Measurements from ENCODE around the gene CXCL12.

Gene CXCL12

DNA sequence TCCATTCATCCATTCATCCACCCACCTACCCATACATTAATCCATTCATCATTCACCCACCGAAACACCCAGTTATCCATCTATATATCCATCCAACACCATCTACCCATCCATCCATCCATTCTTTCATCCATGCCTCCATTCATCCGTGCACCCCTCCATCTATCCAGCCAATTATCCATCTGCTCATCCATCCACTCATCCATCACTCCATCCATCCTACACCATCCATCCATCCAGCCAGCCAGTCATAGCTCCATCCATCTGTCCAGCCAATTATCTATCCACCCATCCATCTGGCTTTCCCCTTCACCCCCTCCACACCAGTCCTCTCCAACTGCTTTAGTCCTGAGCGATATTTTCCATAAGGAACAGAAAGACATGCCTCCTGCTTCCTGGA lies 7.5 kb upstream of the CXCL12 start:
- TF ChIP-seq, protein P1, sequence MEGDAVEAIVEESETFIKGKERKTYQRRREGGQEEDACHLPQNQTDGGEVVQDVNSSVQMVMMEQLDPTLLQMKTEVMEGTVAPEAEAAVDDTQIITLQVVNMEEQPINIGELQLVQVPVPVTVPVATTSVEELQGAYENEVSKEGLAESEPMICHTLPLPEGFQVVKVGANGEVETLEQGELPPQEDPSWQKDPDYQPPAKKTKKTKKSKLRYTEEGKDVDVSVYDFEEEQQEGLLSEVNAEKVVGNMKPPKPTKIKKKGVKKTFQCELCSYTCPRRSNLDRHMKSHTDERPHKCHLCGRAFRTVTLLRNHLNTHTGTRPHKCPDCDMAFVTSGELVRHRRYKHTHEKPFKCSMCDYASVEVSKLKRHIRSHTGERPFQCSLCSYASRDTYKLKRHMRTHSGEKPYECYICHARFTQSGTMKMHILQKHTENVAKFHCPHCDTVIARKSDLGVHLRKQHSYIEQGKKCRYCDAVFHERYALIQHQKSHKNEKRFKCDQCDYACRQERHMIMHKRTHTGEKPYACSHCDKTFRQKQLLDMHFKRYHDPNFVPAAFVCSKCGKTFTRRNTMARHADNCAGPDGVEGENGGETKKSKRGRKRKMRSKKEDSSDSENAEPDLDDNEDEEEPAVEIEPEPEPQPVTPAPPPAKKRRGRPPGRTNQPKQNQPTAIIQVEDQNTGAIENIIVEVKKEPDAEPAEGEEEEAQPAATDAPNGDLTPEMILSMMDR (IDR thresholded peaks at IDR 0.05; ENCODE audit: low read depth, low read length), result no peak
- no peak for DNase-seq (ENCODE audit: low read depth in 2 of 2)
- H3K4me3 ChIP-seq (replicated peaks in 1 of 2; ENCODE audit: low read depth in 2 of 2, low read length in 2 of 2), result no peak overlapping the region

DNA sequence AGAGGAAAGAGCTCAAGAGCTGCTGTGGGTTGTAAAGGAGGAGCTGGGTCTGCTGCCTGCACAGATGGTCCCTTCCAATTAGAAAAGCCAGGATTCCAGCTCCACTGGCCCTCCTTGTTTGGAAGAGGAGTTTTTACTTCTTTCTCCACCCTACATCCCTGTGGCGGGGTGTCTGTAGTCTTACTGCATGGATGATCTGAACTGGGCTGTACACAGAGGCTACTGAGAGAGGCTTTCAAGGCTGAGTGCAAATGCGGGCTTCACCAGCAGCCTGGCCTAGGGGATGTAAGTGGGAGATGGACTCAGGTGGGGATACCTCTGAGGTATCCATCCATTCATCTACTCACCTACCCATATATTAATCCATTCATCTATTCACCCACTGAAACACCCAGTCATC lies 7.1 kb upstream of the CXCL12 start:
- no peak for DNase-seq (ENCODE audit: low read depth in 2 of 2)
- TF ChIP-seq, protein P1 (IDR thresholded peaks at IDR 0.05; ENCODE audit: low read depth, low read length), result no peak
- no peak overlapping the region for H3K4me3 ChIP-seq (replicated peaks in 1 of 2; ENCODE audit: low read depth in 2 of 2, low read length in 2 of 2)

DNA sequence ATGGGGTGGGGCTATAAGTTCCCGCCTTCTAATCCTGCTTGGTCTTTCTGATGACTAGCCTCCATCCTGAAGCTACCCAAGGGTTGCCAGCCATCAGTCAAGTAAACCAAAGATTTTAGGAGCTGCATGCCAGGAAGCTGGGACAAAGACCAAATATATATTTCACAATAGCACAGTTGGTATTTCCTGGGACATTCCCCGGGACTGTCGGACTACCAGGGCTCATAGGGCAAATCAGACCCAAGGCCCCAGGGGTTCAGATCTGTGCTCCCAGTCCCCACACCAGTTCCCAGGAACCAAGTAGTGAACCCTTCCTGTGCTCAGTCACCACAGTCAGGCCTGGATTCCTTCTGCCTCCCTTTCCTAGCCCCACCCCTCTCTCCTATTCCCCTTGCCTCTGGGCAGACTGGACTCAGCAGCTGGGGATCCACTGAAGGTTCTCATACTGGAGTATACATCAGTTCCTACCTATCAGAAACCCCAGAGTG lies 5.7 kb upstream of the CXCL12 start:
- TF ChIP-seq, protein P1 (IDR thresholded peaks at IDR 0.05; ENCODE audit: low read depth, low read length), result no peak
- H3K4me3 ChIP-seq (replicated peaks in 1 of 2; ENCODE audit: low read depth in 2 of 2, low read length in 2 of 2), result no peak overlapping the region
- peak; percentile 35 to 64 for DNase-seq (ENCODE audit: low read depth in 2 of 2)

DNA sequence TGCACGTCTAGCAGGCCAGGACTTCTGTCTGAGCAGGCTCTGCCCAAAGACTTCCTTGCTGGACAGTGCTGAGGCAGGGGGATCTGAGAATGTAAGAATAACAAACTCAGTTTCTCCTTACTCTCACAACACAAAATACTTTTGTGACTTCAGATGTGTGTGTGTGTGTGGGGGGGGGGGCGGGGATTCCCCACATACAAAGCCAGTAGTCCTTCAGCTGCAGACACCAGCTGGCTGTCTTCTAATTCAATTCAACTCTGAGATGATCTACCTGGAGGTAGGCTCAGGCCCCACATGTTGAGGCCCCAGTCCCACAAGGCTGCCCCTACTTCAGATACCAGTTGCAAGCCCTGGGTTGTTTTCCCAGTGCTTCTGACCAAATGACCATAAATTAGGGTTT lies 4.7 kb upstream of the CXCL12 start:
- DNase-seq (ENCODE audit: low read depth in 2 of 2), result no peak
- TF ChIP-seq, protein P1 (IDR thresholded peaks at IDR 0.05; ENCODE audit: low read depth, low read length), result no peak
- no peak overlapping the region for H3K4me3 ChIP-seq (replicated peaks in 1 of 2; ENCODE audit: low read depth in 2 of 2, low read length in 2 of 2)

DNA sequence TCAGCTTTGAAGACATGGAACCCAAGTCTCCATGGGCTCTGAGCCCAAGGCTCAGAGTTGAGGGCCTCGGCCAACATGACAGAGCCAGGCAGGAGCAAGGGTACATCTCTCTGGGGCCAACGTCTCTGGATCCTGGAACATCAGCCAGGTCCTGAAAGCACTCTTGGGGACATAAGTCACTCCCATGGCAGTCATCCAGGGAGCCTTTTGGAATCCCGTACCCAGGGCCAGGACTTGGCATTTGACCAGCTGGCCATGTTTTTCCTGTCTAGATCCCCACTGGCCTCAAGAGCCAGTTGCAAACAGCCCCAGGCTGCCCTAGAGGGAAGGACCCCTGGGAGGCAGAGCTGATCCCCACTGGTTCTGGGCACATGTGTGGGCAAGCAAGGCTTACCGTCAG lies 4.3 kb upstream of the CXCL12 start:
- TF ChIP-seq, protein P1 (IDR thresholded peaks at IDR 0.05; ENCODE audit: low read depth, low read length), result no peak
- DNase-seq (ENCODE audit: low read depth in 2 of 2), result no peak
- no peak overlapping the region for H3K4me3 ChIP-seq (replicated peaks in 1 of 2; ENCODE audit: low read depth in 2 of 2, low read length in 2 of 2)

DNA sequence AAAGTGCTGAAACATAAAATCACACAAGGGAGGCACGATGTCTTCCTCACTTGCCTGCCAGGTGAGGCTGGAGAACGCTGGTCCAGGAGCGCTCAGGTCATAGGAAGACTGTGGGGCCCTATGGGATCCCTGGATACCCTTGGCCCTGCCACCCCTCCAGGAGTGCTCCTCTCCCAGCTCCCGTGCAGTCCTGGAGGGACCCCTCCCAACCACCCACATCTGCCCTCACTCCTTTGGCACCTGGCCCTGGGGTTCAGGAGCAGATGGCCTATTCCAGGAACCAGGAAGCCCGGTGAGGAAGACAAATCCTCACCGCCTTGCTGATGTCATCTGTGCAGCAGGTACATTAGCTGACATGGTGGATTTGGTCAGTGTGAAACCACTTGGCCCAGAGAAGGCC lies 3.7 kb upstream of the CXCL12 start:
- TF ChIP-seq, protein P1 (IDR thresholded peaks at IDR 0.05; ENCODE audit: low read depth, low read length), result no peak
- no peak overlapping the region for H3K4me3 ChIP-seq (replicated peaks in 1 of 2; ENCODE audit: low read depth in 2 of 2, low read length in 2 of 2)
- DNase-seq (ENCODE audit: low read depth in 2 of 2), result no peak

DNA sequence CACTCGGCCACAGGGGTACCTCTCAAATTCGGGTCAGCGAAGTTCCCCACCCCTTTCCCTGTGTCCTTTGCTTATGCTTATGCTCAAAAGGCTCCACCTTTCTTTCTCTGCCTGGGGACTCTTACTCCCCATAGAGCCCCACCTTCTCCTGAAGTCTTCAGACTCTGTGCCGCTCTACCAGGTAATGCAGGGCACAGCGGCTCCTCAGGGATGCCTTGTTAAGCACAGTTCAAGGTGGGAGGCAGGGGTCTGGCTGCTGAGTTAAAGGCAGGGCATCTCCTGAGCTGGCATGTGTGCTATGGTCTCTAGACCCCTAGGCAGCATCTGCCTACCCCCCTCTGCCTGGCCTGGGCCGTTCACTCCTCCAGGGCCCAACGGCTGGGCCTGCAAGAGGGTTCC lies 3.0 kb upstream of the CXCL12 start:
- no peak for DNase-seq (ENCODE audit: low read depth in 2 of 2)
- H3K4me3 ChIP-seq (replicated peaks in 1 of 2; ENCODE audit: low read depth in 2 of 2, low read length in 2 of 2), result no peak overlapping the region
- TF ChIP-seq, protein P1 (IDR thresholded peaks at IDR 0.05; ENCODE audit: low read depth, low read length), result no peak
